H1 (cell line): ENCODE results near the gene CTSA. TPM values are rescaled to one million over a fixed set of nuclear protein-coding genes. Genes with fewer than 3 reads are reported as not detected.

ENCODE experiments used
- CHD7 ChIP-seq: fragments of 300-600 bp; sonication (generic); IDR thresholded peaks from 2 replicates; pipeline ENCODE4 v1.7.1; 2012; ENCODE audit warnings: low read length, moderate library complexity, mild to moderate bottlenecking, inconsistent platforms; ENCODE audit not compliant: insufficient replicate concordance
- polyA plus RNA-seq, 7 experiments: library from polyadenylated mRNA; depleted of rRNA in 3 of 7; stranded (reverse) in 5 of 7; unstranded in 2 of 7; fragments of >200 nt in 5 of 7; fragments of 200-250 nt in 2 of 7; gene quantifications; 1 replicate in 5 of 7; 2 replicates in 1 of 7; 4 replicates in 1 of 7; pipeline versions ENCODE4 v1.2.1 to v1.2.3, GENCODE V29; 2011 to 2013; ENCODE audit warnings: missing spikeins in 2 of 7, mixed read lengths in 2 of 7
- total RNA-seq: library from RNA; stranded (reverse); fragmentation: NEBNext Ultra II Directional; extraction: Animal tissue kit (Norgen Biotek cat#: 25700); gene quantifications from 2 replicates; pipeline ENCODE4 v1.2.1, GENCODE V29; 2021

Gene CTSA
- total and polyA plus RNA-seq, 2 of the 8 experiments (the other 6 are each of a cell fraction or from before 2014, with no cell fraction given) = 49.7 to 74.0 TPM

GRCh38 chr20:45904583-45905504, 13.7 kb downstream of the CTSA start (continued):
- no peak for TF ChIP-seq CHD7
